HUES64 (cell line): Measurements from ENCODE around the gene GFRA4.

Source experiments
- H3K27ac ChIP-seq: 2 replicates; pipeline ENCODE4 v1.7.0; 2013; ENCODE audit warnings: low read depth, low read length, inconsistent platforms
- H3K27me3 ChIP-seq: 2 replicates; pipeline ENCODE4 v1.6.1; 2013; ENCODE audit warnings: mild to moderate bottlenecking, low read length; ENCODE audit not compliant: insufficient read depth
- H3K36me3 ChIP-seq: 2 replicates; pipeline ENCODE4 v1.6.1; 2013; ENCODE audit warnings: mild to moderate bottlenecking, low read length; ENCODE audit not compliant: insufficient read depth
- H3K4me1 ChIP-seq: 2 replicates; pipeline ENCODE4 v1.6.1; 2013; ENCODE audit warnings: mild to moderate bottlenecking, low read length, moderate library complexity; ENCODE audit not compliant: insufficient read depth
- H3K4me3 ChIP-seq: 2 replicates; pipeline ENCODE4 v1.5.1; 2013; ENCODE audit warnings: mild to moderate bottlenecking, low read length, moderate library complexity
- H3K9ac ChIP-seq: 2 replicates; pipeline ENCODE4 v1.6.1; 2013; ENCODE audit warnings: mild to moderate bottlenecking, low read depth, low read length
- H3K9me3 ChIP-seq: 2 replicates; pipeline ENCODE4 v1.6.1; 2013; ENCODE audit warnings: low read depth, low read length; ENCODE audit not compliant: insufficient read depth
- WGBS: fragments of 150-250, 120-280 bp; methylation state at CpG from one replicate; pipeline ENCODE4 v1.1.7; 2013; ENCODE audit warnings: missing lambda C conversion rate; 5-methylcytosine and 5-hydroxymethylcytosine counted together

The GFRA4 gene

DNA sequence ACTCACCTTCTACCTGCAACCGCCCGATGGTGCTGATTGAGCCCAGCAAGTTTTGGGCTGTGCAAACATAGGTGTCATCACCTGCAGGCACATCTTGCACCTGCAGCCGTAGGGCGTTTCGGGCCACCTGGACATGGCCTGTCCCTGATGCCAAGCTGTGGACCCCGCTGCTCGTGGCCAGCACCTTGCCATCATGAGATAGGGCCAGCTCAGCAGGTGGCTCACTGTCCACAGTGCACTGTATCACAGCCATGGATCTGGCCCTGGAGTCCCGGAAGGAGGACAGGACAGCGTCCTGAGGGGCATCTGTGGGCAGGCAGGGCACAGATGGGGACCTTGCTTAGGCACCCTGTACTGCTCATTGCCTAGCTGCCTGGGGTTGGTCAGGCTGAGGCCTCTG is 28.7 kb upstream of the GFRA4 start:
- Histone ChIP-seq H3K9me3 (no peaks in the 10 kb centered on the region), H3K27me3 (no peaks in the 10 kb centered on the region; the same call in 1 of the 2 replicates), H3K9ac (no peak overlapping the region), H3K36me3 (no peaks in the 10 kb centered on the region), H3K4me1 (no peaks in the 10 kb centered on the region), H3K4me3 (no peak overlapping the region), H3K27ac (no peak overlapping the region)
- 95% methylated on average over 9 of the region's 9 CpGs for WGBS

DNA sequence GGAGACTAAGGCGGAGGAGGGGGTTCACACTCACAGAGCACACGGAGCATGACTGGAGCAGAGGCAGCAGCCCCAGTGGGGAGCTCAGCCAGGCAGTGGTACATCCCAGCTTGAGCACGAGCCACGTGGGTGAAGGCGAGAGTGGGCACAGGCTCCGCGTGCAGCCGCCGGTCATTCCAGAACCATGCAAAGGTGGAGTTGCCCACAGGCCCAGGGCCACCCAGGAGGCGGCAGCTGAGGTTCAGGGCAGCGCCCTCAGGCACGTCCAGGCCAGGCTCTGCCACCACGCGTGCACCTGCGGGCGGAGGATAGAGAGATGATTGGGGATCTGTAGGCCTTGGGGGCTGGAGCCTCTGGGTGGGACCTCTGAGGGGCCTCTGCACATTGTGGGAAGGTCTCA is 28.1 kb upstream of the GFRA4 start:
- Histone ChIP-seq H3K9ac (no peak overlapping the region), H3K4me1 (no peaks in the 10 kb centered on the region), H3K36me3 (no peaks in the 10 kb centered on the region), H3K9me3 (no peaks in the 10 kb centered on the region), H3K4me3 (no peak overlapping the region), H3K27ac (no peak overlapping the region), H3K27me3 (no peaks in the 10 kb centered on the region; the same call in 1 of the 2 replicates)
- 94% methylated on average over 16 of the region's 16 CpGs for WGBS

DNA sequence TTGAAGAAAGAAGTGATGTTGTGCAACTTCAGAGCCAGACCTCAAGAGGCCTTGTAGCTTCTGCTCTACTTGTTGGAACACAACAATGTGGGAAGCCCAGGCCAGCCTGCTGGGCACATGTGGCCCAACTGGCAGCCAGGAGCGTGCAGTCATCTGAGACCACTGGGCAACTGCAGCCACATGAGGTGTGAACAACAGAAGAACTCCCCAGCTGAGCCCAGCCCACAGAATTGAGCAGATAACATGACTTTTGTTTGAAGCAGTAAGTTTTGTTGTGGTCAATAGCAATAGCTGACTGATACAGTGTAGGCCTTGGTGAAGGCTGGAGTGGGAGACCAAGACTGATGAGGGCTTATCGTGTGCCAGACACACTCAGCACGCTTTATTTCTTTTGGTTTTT is 27.2 kb upstream of the GFRA4 start:
- Histone ChIP-seq H3K9ac (no peak overlapping the region), H3K27me3 (no peaks in the 10 kb centered on the region; the same call in 1 of the 2 replicates), H3K4me3 (no peak overlapping the region), H3K4me1 (no peaks in the 10 kb centered on the region), H3K27ac (no peak overlapping the region), H3K36me3 (no peaks in the 10 kb centered on the region), H3K9me3 (no peaks in the 10 kb centered on the region)
- 87% methylated on average over 3 of the region's 3 CpGs for WGBS

DNA sequence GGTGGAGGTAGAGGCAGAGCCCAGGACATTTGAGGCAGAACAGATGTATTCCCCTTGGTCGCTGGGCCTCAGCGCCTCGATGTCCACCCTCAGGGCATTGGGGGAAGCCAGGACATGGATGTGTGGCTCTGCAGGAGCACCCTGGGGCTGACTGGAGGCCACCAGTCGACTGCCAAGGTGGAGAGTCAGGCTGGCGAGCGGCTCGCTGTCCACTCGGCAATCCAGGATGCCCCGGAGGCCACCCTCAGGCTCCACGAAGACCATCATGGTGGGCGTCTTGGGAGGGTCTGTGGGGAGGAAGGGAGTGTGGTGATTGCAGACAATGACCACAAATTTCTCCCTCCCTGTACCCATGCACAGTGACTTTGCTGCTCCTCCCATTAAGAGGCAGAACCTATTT is 26.8 kb upstream of the GFRA4 start:
- Histone ChIP-seq H3K27me3 (peaks cover 3% of the 10 kb centered on the region; the same call in 1 of the 2 replicates), H3K9ac (no peak overlapping the region), H3K36me3 (no peaks in the 10 kb centered on the region), H3K4me1 (peaks cover 3% of the 10 kb centered on the region), H3K27ac (no peak overlapping the region), H3K4me3 (no peak overlapping the region), H3K9me3 (no peaks in the 10 kb centered on the region)
- WGBS, result 90% methylated on average over 10 of the region's 11 CpGs

DNA sequence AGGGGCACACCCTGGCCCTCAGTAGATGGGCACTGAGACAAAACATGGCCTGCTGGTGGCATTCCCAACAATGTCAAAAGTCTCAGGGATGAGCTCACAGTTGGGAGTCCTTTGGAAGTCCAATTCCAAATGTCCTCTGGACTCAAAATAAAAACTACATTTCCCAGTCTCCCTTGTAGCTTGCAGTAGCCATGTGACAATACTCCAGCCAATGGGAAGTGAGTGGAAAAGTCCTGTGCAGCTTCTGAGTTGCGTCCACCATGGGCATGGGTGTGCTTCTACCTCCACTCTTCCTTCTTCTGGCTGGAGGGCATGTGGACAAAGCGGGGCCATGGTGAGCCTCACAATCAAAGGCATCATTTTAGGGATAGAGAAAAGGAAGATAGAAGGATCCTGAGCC is 24.5 kb upstream of the GFRA4 start:
- 46% methylated on average over 1 of the region's 2 CpGs for WGBS
- no peaks in the 10 kb centered on the region for H3K36me3 ChIP-seq
- no peak overlapping the region for H3K9ac ChIP-seq
- H3K9me3 ChIP-seq, result no peaks in the 10 kb centered on the region
- H3K27me3 ChIP-seq, result peaks cover 18% of the 10 kb centered on the region
- no peak overlapping the region for H3K27ac ChIP-seq
- H3K4me3 ChIP-seq, result no peak overlapping the region
- H3K4me1 ChIP-seq, result peaks cover 11% of the 10 kb centered on the region

DNA sequence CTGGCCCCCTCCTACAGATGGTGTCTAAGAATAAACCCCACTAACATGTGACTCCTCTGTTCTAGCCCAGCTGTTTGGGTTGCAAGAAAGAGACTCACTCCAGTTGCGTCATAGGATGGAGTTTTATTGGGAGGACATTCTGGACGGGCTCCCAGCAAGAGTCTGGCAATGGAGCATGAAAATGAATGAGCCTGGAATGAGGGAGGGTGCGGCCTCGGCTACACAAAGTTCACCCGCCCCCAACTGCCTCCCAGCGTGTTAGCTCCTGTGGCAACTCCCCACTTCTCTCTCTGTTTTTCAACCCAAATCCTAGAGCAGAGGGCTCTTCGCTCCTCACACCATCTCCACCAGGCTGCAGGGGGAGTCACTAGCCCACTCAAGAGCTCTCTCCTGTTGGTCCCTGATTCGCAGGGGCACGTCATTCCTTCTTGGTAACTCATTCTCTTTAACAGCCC is 23.7 kb upstream of the GFRA4 start:
- Histone ChIP-seq H3K4me1 (peaks cover 11% of the 10 kb centered on the region), H3K27ac (no peak overlapping the region), H3K9me3 (no peaks in the 10 kb centered on the region), H3K36me3 (no peaks in the 10 kb centered on the region), H3K9ac (no peak overlapping the region), H3K4me3 (no peak overlapping the region), H3K27me3 (peaks cover 24% of the 10 kb centered on the region)
- 78% methylated on average over 9 of the region's 9 CpGs for WGBS

DNA sequence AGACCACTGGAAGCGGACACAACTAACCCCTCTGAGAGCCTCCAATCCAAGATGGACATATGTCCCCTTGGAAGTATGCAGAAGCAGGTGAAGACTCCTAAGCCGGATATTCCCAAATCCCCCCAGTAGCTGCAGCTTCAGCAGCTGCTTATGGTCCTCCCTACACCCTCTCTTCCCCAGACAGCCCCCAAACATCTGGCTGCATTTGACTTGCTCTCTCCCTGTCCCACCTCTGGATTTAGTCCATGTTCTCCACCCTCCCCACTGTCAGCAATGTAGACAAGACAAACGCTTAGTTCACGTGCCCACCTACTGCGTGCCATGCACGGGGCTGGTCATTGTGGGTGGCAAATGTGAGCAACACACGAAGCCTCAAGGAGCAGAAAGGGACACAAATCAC is 23.2 kb upstream of the GFRA4 start:
- no peaks in the 10 kb centered on the region for H3K9me3 ChIP-seq
- no peak overlapping the region for H3K4me3 ChIP-seq
- H3K4me1 ChIP-seq, result peaks cover 11% of the 10 kb centered on the region
- WGBS, result 91% methylated on average over 7 of the region's 7 CpGs
- H3K27me3 ChIP-seq, result peaks cover 29% of the 10 kb centered on the region
- H3K36me3 ChIP-seq, result no peaks in the 10 kb centered on the region
- no peak overlapping the region for H3K27ac ChIP-seq
- H3K9ac ChIP-seq, result no peak overlapping the region

DNA sequence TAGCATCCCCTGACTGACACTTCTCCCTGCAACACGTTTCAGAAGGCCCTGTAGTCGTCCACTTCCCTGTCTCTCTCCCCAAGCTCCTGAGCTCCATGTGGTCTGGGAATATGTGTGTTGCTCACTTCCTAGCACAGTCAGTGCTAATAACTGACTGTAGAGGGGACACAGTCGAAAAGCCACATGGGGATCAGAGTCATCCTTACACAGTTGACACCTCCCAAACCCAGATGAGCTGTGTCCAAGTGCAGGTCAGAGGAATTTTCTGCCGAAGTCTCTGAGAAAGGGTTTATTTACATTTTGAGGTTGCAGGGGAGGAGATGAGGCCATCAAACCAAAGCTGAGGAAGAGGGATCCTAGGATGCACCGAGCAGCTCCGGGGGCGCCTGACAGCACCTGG is 22.1 kb upstream of the GFRA4 start:
- no peak overlapping the region for H3K9ac ChIP-seq
- no peaks in the 10 kb centered on the region for H3K9me3 ChIP-seq
- WGBS, result 78% methylated on average over 7 of the region's 7 CpGs
- peaks cover 36% of the 10 kb centered on the region for H3K27me3 ChIP-seq
- no peaks in the 10 kb centered on the region for H3K36me3 ChIP-seq
- H3K4me1 ChIP-seq, result peaks cover 19% of the 10 kb centered on the region
- no peak overlapping the region for H3K27ac ChIP-seq
- no peak overlapping the region for H3K4me3 ChIP-seq

DNA sequence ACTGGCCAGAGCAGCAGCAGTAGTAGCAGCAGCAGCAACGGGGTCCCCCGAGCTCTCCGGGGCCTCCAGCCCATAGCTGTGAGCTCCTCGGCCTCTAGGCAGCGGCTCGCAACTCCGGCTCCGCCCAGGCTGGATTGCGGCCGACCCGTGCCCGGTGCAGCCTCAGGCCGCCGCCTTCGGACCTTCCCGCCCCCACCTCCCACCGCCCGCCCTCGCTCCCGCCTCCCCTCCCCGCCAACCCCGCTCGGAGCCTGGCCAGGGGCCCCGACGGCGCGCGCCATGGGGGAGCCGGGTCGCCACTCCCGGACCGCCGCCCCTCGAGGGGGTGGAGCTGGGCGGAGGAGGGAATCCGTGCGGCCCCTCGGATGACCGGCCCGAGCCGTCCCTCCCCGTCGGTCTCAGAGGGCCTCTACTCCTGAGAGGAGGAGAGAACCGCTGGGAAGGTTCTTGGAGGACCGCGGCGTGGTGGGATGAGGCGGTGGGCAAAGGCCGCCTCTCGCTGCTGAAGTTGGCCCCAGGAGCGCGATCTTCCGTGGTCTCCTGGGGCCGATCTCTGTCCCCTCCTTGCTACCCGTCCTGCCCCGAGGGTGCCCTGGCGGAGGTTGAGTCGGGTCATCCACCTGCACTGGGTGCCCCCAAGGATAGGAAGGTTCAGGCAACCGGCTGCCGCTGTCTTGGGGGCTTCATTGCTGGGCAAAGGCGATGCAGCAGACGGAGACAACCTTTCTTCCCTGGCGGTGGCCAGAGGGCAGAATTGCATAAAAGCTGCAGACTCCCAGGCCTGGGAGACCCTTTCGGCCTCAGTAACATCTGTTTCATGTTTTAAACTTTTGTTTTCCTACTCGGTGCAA is 19.0 kb upstream of the GFRA4 start, which contains the start of gene ADAM33:
Gene ADAM33, minus strand, starts transcription at position 80 of the 851 bp plus-strand sequence. Its CDS starts 6 bp downstream, at position 74.
- Histone ChIP-seq H3K36me3 (no peaks in the 10 kb centered on the region), H3K4me3 (peak within 1 kb of the TSS; percentile 57), H3K9ac (no peak within 1 kb of the TSS), H3K4me1 (peaks cover 21% of the 10 kb centered on the region), H3K27me3 (peaks cover 36% of the 10 kb centered on the region), H3K9me3 (no peaks in the 10 kb centered on the region), H3K27ac (no peak within 1 kb of the TSS)
- WGBS, result 6% methylated on average over 55 of the region's 65 CpGs

DNA sequence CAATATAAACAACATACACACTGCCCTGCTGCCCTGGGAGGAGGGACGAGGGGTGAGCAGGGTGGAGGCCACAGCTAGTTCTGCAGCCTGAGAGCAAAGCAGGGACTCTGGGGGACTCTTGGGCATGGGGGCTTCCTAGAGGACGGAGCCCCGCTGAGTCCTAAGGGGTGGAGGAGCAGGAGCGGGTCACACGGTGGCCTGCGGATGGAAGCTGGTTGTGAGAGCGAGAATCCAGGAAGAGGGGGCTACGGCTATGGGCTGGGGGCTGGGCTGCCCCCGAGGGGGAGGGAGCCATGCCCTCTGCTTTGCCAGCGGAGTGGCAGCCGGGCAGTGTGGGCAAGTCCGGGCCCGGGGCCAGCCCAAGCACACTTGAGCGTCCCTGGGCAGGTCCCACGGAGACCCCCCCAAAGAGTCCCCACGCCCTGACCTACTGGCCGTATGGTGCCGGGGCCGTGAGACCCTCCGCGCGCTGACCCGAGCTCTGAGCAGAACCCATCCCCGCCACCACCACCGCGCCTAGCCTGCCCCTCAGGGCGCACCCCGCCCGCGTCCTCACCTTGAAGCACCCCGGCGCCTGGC is 18.2 kb upstream of the GFRA4 start:
- 11% methylated on average over 32 of the region's 32 CpGs for WGBS
- no peak overlapping the region for H3K9ac ChIP-seq
- H3K27me3 ChIP-seq, result peaks cover 36% of the 10 kb centered on the region

DNA sequence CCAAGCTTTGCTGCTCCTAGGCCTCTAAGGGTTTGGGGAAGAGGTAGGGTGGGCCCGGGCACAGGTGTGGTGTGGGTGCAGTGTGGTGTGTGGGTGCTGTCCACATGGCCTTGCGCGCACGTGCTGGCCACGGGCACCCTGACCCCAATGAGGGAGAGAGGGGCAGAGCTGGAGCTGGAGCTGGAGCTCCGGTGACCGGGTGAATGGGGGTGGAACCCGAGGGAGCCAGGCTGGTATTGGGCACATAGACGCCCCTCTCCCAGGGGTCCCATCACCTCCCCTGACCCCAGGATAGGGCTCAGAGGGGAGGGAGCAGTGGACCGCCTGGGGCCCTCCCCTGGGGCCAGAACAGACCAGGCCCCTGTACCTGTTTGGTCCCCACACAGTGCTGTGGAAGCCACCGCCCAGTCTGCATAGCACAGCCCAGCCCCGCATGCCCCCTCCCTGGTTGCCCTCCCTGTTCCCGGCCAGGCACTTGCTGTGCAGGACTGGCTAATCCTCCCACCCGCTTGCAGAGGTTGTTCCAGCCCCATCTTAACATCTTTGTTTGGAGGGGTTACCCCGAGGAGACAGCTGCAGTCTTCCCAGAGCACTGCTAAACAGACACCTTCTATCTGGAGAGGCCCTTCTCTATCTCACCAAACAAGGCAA is 17.6 kb upstream of the GFRA4 start:
- H3K4me3 ChIP-seq, result peak overlapping the region; percentile 57
- no peak overlapping the region for H3K27ac ChIP-seq
- no peaks in the 10 kb centered on the region for H3K36me3 ChIP-seq
- H3K27me3 ChIP-seq, result peaks cover 36% of the 10 kb centered on the region
- H3K9ac ChIP-seq, result no peak overlapping the region
- H3K4me1 ChIP-seq, result peaks cover 21% of the 10 kb centered on the region
- 67% methylated on average over 15 of the region's 15 CpGs for WGBS
- H3K9me3 ChIP-seq, result no peaks in the 10 kb centered on the region

More for the DNA sequence above, 18.2 kb upstream of the GFRA4 start:
- no peaks in the 10 kb centered on the region for H3K36me3 ChIP-seq
- H3K27ac ChIP-seq, result no peak overlapping the region
- H3K9me3 ChIP-seq, result no peaks in the 10 kb centered on the region
- peak overlapping the region; percentile 57 for H3K4me3 ChIP-seq
- peaks cover 21% of the 10 kb centered on the region for H3K4me1 ChIP-seq
